Measurements from ENCODE around the gene ANKK1. TPM values are rescaled to one million over a fixed set of nuclear protein-coding genes. Genes with fewer than 3 reads are reported as not detected.

ANKK1 gene
- total RNA-seq, 1 experiment from 2014 or later = 0.11 TPM

- no peak overlapping the region for H3K27ac Mint-ChIP-seq (ENCODE audit: unreplicated experiment)
- no peak overlapping the region for H3K4me3 Mint-ChIP-seq (ENCODE audit: unreplicated experiment)
- peaks cover 15% of the 10 kb centered on the region for H3K4me1 ChIP-seq
- no peak for TF ChIP-seq CTCF (IDR thresholded peaks at IDR 0.05; ENCODE audit: insufficient read depth in 1 of 2, low read depth in 1 of 2, low read length in 1 of 2, severe bottlenecking in 1 of 2, unreplicated experiment in 1 of 2)
- no peak for DNase-seq
- no peaks in the 10 kb centered on the region for H3K9me3 ChIP-seq
- no peaks in the 10 kb centered on the region for H3K4me1 Mint-ChIP-seq (ENCODE audit: low read depth, unreplicated experiment)
- no peaks in the 10 kb centered on the region for H3K36me3 Mint-ChIP-seq (ENCODE audit: insufficient read depth, unreplicated experiment)
- BruUV-seq (replicated peaks) = no TSS peak
- H3K4me3 ChIP-seq (ENCODE audit: low read depth, low read length) = no peak overlapping the region
- ChIA-PET POLR2A (interaction anchor here (0.6 kb wide), 1 partner anchor 525 kb away, joined by 6 read pairs; no protein-coding TSS in a partner anchor), CTCF (interaction anchor here (1.1 to 1.8 kb wide), 2 partner anchors 12 to 340 kb away, joined by 3 to 7 read pairs; no protein-coding TSS in a partner anchor)
- no peaks in the 10 kb centered on the region for H3K9me3 Mint-ChIP-seq (ENCODE audit: unreplicated experiment)
- H3K36me3 ChIP-seq (ENCODE audit: control insufficient read depth, insufficient read depth, low read length) = no peaks in the 10 kb centered on the region
- intact Hi-C loops (cut with micrococcal nuclease; ENCODE audit: unreplicated experiment) = no loop called here
- no peaks in the 10 kb centered on the region for H3K27me3 Mint-ChIP-seq (ENCODE audit: insufficient read depth, unreplicated experiment)
- H3K27me3 ChIP-seq (replicated peaks; ENCODE audit: control insufficient read depth, insufficient read depth, low read length) = no peaks in the 10 kb centered on the region
Measured at GRCh38 chr11:113385749-113386148, 1.8 kb upstream of the ANKK1 start.

GRCh38 chr11:113386866-113387265 lies 713 bp upstream of the ANKK1 start:
- H3K36me3 Mint-ChIP-seq (ENCODE audit: insufficient read depth, unreplicated experiment) = no peaks in the 10 kb centered on the region
- H3K9me3 Mint-ChIP-seq (ENCODE audit: unreplicated experiment) = no peaks in the 10 kb centered on the region
- BruUV-seq (replicated peaks) = no TSS peak
- Histone ChIP-seq H3K36me3 (ENCODE audit: control insufficient read depth, insufficient read depth, low read length) (no peaks in the 10 kb centered on the region), H3K4me3 (ENCODE audit: low read depth, low read length) (no peak overlapping the region), H3K4me1 (peaks cover 15% of the 10 kb centered on the region), H3K27me3 (replicated peaks; ENCODE audit: control insufficient read depth, insufficient read depth, low read length) (no peaks in the 10 kb centered on the region; the same call in 1 of the 2 replicates), H3K9me3 (no peaks in the 10 kb centered on the region)
- no peak for TF ChIP-seq CTCF (IDR thresholded peaks at IDR 0.05; ENCODE audit: insufficient read depth in 1 of 2, low read depth in 1 of 2, low read length in 1 of 2, severe bottlenecking in 1 of 2, unreplicated experiment in 1 of 2)
- intact Hi-C loops (cut with micrococcal nuclease; ENCODE audit: unreplicated experiment) = no loop called here
- DNase-seq = no peak
- H3K27me3 Mint-ChIP-seq (ENCODE audit: insufficient read depth, unreplicated experiment) = no peaks in the 10 kb centered on the region
- no peak overlapping the region for H3K4me3 Mint-ChIP-seq (ENCODE audit: unreplicated experiment)
- POLR2A ChIA-PET = no interaction called here
- no peak overlapping the region for H3K27ac Mint-ChIP-seq (ENCODE audit: unreplicated experiment)
- H3K4me1 Mint-ChIP-seq (ENCODE audit: low read depth, unreplicated experiment) = no peaks in the 10 kb centered on the region
- CTCF ChIA-PET = interaction anchor here (1.9 kb wide), 1 partner anchor 344 kb away, joined by 4 read pairs; no protein-coding TSS in a partner anchor

GRCh38 chr11:113389272-113389671 lies 1.7 kb downstream of the ANKK1 start:
- H3K4me3 Mint-ChIP-seq (ENCODE audit: unreplicated experiment) = no peak overlapping the region
- intact Hi-C loops (cut with micrococcal nuclease; ENCODE audit: unreplicated experiment) = no loop called here

More at GRCh38 chr11:113389272-113389671, 1.7 kb downstream of the ANKK1 start:
- CTCF ChIA-PET = interaction anchor here (0.7 kb wide), 1 partner anchor 11 kb away, joined by 3 read pairs; no protein-coding TSS in a partner anchor
- DNase-seq = no peak
- Mint-ChIP-seq H3K9me3 (ENCODE audit: unreplicated experiment) (no peaks in the 10 kb centered on the region), H3K36me3 (ENCODE audit: insufficient read depth, unreplicated experiment) (no peaks in the 10 kb centered on the region), H3K27me3 (ENCODE audit: insufficient read depth, unreplicated experiment) (no peaks in the 10 kb centered on the region), H3K27ac (ENCODE audit: unreplicated experiment) (no peak overlapping the region), H3K4me1 (ENCODE audit: low read depth, unreplicated experiment) (no peaks in the 10 kb centered on the region)
- Histone ChIP-seq H3K4me3 (ENCODE audit: low read depth, low read length) (no peak overlapping the region), H3K36me3 (ENCODE audit: control insufficient read depth, insufficient read depth, low read length) (no peaks in the 10 kb centered on the region), H3K27me3 (replicated peaks; ENCODE audit: control insufficient read depth, insufficient read depth, low read length) (no peaks in the 10 kb centered on the region; the same call in 1 of the 2 replicates), H3K4me1 (peaks cover 11% of the 10 kb centered on the region), H3K9me3 (no peaks in the 10 kb centered on the region)
- BruUV-seq (replicated peaks) = no TSS peak
- POLR2A ChIA-PET = no interaction called here
- TF ChIP-seq CTCF (IDR thresholded peaks at IDR 0.05; ENCODE audit: insufficient read depth in 1 of 2, low read depth in 1 of 2, low read length in 1 of 2, severe bottlenecking in 1 of 2, unreplicated experiment in 1 of 2) = no peak
